HG03460 (cell line): ENCODE results near the gene GJC3.
"Not testable (repeated sequence)": the region's sequence is repeated elsewhere in the genome, so short reads cannot be mapped to it uniquely, and the experiment has no call there.

Experiments
- ATAC-seq: cut with Tn5 transposase; IDR thresholded peaks from one replicate; pipeline ENCODE4 v1.9.1; 2021; ENCODE audit not compliant: unreplicated experiment

The GJC3 gene

DNA sequence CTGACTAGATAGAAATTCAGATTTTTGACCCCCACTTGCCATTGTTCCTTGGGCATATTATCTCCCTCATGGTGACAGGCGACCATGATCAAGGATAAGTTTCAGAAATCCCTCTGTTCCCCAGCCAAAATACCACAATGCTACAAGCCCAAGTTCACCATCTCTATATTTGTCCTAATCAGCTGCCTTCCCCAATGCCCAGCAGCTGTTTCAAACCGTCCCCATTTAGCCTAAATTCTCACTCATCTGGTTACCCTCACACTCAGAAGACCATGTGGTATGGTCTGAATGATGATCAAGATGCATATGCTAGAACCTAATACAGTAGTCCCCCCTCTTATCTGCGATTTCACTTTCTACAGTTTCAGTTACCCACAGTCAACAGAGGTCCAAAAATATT, 956 bp upstream of the GJC3 start:
- ATAC-seq: no peak

DNA sequence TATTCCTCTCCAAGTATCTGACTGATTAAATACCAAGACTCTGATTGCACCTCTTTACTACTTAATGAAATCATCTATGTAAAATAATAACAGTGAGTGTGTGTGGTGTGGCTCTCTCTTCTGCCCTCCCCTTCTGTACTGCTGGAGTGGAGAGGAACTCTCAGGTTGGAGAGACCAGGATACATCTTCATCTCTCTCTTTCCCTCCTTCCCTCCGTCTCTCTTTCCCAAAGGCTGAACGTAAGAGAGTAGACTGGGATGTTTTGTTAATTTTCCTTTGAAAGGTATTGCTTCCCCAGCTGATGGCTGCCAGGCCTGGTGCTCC, 272 bp upstream of the GJC3 start:
- ATAC-seq: no peak

DNA sequence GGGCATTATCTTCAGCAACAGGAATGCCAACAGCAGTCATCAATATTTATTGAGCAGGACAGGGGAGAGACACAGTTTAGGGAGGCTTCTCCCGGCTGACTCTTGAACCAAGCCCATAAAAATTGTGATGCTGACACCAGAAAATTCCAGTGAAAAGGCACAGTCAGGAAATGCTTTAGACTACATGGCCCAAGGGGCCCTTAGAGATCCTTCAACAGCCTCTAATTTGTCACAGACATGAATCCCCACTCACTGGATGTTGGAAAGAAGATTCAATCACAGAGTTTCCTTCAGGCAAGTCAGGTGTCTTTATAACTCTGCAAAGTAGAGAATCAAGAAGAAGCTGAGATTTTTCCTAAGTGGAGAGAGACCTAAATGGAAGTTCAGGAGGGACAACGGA, 1.2 kb downstream of the GJC3 start:
- no peak for ATAC-seq

DNA sequence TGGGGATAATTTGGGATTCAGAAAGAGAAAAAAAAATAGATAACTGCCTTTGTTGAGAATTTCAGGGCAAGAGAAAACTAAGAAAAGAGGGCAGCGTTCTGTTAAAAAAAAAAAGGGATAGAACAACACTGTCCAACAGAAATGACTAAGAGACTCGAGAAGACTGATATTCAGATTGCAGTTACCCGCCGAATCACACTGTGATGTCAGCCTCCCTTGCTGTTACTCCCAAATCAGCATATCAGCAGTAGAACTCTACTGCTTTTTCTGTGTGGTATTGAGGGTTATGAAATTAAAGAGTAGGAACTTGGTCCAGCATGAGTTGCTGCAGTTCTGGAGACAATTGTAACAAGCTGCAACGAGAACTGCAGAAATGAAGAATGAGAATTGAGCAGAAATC, 1.9 kb downstream of the GJC3 start:
- ATAC-seq: no peak

DNA sequence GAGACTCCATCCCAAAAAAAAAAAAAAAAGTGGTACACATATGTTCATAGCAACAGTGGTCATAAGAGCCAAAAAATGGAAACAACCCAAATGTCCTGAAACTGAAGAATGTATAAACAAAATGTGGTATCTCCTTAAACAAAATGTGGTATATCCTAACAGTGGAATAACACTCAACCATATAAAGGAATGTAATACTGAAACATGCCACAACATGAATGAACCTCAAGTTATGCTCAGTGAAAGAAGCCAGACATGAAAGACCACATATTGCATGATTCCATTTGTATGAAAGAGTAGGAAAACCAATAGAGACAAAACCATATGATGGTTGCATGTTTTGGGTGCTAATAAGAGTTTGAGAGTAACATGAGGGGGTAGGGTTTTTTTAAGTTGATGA, 3.1 kb downstream of the GJC3 start:
- ATAC-seq: no peak

DNA sequence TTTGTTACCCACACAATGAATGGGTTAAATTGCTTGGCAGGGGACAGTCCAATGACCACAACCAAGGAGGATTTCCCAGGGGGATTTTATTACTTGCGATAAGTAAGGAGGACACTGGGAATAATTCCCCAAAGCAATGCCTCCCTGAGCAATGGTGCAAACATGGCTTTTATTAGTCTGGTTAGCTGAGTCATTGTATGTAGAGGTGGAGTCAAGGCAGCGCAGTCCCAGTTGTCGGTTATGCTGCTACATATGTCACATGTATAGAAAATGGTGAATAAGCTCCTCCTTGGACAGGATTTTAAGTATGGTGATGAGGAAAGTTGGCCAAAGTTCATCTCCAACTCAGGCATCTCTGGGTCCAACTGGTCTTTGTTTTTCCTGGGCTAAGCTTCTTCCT, 6.2 kb downstream of the GJC3 start:
- no peak for ATAC-seq

DNA sequence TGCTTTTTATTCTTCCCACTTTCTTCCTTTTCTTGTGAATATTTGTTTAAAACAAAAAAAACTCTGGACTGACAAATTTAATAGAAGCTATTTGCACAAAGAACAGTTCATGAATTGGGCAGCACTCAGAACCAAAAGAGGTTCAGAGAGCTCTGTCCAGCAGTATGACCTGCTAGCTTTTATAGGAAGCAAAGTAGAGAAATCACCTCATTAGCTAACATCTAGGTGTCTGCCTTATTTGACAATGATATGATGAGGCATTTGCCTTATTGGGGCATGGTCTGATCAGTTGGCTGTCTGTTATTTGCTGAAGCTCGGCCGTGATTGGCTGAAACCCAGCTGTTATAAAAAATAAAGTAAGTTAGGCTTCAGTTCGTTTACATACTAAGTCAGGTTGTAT, 9.3 kb downstream of the GJC3 start:
- ATAC-seq: no peak

DNA sequence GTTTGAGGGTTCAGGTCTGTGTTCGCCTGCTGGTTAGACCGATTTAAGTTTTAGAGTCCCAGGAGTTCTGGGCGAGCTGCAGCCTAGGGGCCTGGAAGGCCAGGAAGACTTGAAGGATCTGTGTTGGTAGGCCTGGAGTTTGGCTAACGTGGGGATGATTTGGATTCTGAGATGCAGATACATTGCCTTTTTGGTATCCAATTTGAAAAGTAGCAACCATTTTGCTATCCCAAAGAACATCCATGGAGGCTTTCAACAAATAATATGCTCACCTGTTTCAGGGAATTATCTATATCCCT, 9.7 kb downstream of the GJC3 start:
- ATAC-seq: no peak

DNA sequence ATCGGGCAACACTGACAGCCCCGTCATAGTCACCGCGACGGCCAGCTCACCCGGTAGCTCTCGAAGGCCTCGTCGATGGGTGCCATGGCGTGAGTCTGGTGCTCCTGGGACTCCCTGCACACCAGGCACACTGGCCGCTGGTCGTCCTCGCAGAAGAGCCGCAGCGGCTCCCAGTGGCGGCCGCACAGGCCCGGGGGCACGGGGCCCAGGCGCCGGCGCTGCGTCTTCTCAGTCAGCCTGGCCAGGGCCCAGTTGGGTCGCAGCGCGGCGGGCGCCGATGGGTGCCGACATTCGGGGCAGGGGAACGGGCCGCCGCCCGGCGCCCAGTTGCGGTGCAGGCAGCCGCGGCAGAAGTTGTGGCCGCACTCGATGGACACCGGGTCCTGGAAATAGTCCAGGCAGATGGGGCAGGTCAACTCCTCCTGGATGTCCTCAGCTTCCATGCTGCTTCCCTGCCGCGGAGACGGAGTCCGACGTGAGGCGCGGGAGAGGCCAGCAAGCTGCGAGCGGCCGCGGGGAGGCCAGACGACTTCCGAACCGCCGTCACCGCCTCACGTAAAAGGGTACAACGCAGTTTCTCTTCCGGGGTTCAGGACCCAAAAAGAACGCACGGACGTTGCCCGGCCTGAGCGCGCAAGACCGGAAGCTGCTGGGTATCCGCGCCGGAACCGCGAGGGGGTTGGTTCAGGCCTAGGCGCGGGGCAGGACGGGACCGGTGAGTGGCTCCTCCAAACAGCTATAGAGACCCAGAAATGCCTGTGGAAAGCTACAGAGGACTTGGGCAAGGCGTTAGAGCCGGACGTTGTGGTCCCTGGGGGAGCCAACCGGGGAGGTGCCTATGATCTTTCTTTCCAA, 10.2 kb downstream of the GJC3 start, which contains the start of gene TRIM4:
Gene TRIM4 (minus strand): TSS at position 572 of the 855 bp plus-strand sequence. CDS start 129 bp downstream, at position 443.
- peak; percentile 95 for ATAC-seq

DNA sequence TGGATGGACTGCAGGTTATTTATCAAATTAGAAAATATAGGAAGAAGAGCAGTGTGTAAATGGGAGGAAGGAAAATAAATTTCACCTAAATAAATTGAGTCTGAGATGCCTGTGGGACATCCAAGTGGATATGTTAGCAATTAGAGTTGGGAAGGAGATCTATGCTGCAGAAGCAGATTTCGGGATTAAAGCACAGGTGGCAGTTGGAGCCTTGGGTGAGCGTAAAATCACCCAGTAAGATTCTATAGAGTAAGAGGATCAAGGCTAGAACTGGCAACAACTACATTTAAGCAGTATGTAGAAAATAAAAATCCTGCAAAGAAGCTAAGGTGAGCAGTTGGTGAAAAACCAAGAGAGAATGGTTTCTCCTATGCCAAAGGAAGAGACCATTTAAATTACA, 18.4 kb downstream of the GJC3 start:
- ATAC-seq: no peak

DNA sequence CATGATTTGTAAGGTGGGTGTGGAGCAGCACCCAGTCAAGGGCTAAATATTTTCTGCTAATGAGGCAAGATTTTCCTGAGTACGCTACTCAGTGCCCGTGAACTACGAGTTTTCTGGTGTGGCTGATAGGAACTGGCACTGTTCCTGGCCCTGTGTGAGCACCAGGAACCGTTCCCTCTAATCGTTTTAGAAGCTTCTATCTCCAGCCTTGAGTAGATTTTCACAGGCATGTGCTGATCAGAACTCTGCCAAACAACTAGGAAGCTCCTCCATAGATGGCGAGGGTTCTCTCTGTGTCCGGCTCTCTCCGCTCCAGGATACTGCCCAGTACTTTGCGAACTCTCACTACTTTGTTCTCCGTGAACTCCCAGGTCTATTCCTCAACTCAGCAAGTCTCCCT, 27.8 kb downstream of the GJC3 start:
- no peak for ATAC-seq

DNA sequence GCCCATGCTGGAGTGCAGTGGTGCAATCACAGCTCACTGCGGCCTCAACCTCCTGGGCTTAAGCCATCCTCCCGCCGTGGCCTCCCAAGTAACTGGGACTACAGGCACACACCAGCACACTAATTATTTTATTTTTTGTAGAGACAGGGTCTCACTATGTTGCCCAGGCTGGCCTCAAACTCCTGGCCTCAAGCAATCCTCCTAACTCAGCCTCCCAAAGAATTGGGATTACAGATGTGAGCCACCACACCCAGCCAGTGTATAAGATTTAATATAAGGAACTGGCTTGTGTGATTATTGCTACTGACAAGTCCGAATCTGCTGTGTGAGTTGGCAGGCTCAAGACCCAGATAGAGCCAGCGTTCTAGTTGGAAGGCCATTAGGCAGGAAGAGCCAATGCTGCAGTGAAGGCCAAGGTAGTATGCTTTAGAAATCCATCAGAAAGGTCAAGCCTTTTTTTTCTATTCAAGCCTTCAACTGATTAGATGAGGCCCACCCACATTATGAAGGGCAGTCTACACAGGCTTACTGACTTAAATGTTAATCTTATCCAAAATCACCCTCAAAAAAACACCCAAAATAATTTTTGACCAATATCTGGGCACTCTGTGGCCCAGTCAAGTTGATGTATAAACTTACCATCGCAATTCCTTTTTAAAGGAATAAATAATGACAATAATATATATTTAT, 29.4 kb downstream of the GJC3 start:
- ATAC-seq: no peak

DNA sequence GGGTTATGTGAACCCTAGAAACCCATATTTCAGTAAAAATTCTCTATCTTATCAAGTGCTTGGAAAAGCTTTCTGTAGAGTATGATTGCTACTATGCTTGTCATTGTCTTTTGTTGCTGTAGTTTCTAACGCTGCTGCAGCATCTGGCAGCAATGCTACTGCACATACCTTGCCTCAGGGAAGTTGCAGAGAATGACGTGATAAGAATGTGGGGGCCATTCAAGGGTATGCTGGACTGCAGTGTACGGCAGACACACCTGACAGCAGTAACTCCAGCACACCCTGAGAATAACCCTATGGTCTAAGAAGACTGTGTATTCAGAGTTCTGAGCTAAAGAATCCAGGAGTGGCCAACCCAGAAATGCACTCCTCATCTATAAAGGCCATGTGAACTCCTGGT, 30.6 kb downstream of the GJC3 start:
- ATAC-seq: no peak

DNA sequence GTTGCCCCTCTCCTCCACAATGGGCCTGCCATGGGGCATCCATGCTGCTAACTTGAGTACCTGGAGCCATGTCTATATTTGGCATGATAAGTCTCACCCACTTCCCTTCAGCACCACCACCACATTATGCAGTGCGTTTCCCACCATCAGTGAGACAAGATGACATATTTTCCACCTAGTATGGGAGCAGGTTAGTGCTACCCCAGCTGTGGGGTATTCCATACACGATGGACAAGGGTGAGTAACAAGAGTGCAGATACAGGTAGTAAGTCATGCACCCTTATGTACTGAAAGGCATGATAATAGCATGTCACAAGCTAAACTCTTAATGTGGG, 31.4 kb downstream of the GJC3 start:
- no peak for ATAC-seq

DNA sequence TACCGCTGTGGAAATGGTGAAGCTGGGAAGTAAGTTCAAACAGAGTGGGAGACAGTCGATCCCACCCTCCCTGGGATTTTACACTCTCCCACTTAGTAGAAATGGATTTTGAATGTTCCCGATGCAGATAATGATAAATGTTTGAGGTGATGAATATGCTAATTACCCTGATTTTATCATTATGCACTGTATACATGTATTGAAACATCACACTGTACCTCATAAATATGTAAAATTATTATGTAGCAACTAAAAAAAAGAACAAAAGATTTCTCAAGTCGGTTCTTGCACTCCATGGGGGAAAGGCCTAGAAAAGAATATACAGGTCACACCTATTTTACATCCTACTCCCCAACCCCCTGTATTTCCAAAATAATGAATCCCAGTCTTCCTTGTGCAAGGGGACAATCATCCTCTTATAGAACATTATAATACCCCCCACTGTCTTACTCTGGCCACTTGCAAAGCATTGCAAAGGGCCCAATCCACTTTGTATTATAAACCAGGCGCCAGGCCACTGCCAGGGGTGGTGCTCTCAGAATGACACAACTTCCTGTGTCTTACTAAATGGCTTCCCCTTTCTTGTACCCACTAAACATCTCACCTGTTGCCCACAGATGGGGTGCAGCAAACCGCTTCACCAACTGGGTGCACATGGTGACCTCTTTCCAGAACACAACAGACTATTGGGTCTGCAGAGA, 31.9 kb downstream of the GJC3 start:
- no peak for ATAC-seq

DNA sequence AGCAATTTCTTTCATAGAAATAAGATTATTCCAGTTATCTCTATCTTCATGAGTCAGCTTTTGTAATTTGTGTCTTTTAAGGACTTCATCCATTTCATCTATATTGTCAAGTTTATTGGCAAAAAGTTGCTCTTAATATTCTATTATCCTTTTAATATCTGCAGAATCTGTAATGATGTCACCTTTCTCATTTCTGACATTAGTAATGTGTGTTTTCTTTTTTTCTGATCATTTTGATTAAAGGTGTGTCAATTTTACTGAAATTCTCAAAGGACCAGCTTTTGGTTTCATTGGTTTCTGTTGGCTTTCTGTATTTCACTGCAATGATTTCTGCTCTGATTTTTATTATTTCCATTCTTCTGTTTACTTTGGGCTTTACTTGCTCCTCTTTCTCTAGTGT, 34.7 kb downstream of the GJC3 start:
- no peak for ATAC-seq

DNA sequence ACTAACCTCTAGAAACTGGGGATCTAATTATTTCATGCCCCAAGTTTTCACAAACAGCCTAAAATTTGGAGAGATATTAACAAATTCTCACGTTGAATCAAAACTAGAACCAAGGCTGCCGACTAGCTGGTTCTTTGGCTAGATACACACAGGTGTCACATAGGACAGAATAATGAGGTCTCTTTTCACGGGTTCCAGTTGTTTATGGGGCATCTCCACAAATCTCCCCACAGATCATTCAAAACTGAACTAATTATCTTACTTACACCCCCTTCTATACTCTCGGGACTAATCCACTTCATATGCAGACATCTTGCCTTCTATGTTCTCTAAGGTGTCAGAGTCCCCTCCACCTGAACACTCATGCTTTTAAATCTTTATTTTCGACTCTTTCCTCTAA, 36.1 kb downstream of the GJC3 start:
- ATAC-seq: no peak

DNA sequence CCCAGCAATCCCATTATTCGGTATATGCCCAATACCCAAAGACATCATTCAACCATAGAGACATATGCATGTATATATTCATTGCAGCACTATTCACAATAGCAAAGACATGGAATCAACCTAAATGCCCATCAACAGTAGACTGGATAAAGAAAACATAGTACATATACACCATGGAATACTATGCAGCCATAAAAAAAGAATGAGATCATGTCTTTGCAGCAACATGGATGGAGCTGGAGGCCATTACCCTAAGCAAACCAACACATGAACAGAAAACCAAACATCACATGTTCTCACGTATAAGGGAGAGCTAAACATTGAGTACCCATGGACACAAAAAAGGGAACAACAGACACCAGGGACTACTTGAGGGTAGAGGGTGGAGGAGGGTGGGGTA, 39.1 kb downstream of the GJC3 start:
- ATAC-seq: not testable (repeated sequence)

DNA sequence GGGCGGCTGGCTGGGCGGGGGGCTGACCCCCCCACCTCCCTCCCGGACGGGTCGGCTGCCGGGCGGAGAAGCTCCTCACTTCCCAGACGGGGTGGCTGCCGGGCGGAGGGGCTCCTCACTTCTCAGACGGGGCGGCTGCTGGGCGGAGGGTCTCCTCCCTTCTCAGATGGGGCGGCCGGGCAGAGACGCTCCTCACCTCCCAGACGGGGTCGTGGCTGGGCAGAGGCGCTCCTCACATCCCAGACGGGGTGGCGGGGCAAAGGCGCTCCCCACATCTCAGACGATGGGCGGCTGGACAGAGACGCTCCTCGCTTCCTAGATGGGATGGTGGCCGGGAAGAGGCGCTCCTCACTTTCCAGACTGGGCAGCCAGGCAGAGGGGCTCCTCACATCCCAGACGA, 41.1 kb downstream of the GJC3 start:
- ATAC-seq: not testable (repeated sequence)

DNA sequence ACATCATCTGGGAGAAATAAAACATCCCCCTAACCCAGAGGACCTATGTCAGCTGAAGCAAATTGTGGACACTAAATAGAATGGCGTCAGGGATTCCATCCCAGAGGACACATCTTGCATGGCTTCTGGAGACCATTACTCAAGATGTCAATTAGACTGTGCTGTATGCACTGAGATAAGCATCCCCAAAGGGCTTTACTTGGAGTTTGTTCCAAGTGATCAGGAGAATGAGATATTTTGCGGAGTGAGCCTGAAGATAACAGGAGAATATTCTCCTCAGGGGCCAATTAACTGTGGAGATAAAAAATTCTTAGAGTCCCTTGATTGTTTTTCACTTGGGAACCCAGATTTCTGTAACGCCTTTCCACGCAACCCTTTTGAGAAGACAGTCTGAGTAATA, 48.0 kb downstream of the GJC3 start:
- no peak for ATAC-seq

DNA sequence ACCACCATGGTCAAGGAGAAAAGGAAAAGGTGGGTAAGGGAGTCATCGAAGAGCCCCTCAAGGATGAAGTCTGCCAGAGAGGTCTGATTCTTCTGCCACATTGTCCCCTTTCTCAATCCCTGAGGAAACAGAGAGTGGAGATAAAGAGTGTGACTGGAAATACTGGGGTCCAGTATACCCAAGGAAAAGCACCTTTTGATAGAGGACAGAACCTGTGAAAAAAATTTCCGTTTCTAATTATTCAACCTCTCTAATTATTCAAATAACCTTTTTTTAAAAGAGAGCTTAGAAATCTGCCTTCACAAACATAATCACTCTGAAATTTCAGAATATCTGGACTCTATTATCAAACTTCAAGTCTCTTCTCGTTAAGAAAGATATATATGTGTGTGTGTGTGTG, 52.5 kb downstream of the GJC3 start, which contains the start of gene OR2AE1:
Gene OR2AE1 (minus strand): TSS at position 101 of the 400 bp plus-strand sequence. CDS start 0 bp downstream, at position 101.
- ATAC-seq: no peak

DNA sequence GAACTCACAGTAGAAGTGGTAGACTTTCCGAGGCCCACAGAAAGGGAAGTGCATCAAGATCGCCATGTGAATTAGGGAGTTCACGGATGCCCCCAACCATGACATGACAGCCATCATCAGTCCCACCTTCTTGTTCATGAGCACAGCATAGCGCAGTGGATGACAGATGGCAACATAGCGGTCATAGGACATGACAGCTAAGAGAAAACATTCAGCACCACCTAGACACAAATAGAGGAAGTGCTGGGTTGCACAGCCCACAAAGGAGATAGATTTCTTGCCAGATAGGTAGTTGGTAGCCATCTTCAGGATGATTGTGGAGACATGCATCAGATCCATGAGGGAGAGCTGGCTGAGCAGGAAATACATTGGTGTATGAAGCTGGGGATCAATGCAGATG, 52.9 kb downstream of the GJC3 start:
- ATAC-seq: no peak
